Duodenal mucosa (tissue), 2 donors: ENCODE measurements around the gene TRDMT1.

Source experiments
- H3K27ac ChIP-seq: one replicate; pipeline ENCODE4 v1.7.0; 2013; ENCODE audit warnings: low read depth, low read length
- H3K27me3 ChIP-seq, 2 donors: one replicate each; pipeline ENCODE4 v1.7.0; 2013; ENCODE audit warnings: low read length in 2 of 2, control low read depth in 1 of 2; ENCODE audit not compliant: insufficient read depth in 2 of 2, control insufficient read depth in 1 of 2
- H3K36me3 ChIP-seq, 2 donors: one replicate each; pipeline ENCODE4 v1.7.0; 2013; ENCODE audit warnings: low read length in 2 of 2, control low read depth in 1 of 2; ENCODE audit not compliant: insufficient read depth in 2 of 2, control insufficient read depth in 1 of 2
- H3K4me1 ChIP-seq, 2 donors: one replicate each; pipeline ENCODE4 v1.7.0; 2013; ENCODE audit warnings: low read length in 2 of 2, control low read depth in 1 of 2; ENCODE audit not compliant: insufficient read depth in 2 of 2, control insufficient read depth in 1 of 2
- H3K4me3 ChIP-seq, 2 donors: one replicate each; pipeline ENCODE4 v1.7.0; 2013; ENCODE audit warnings: low read length in 2 of 2, low read depth in 1 of 2
- H3K9ac ChIP-seq, 2 donors: one replicate each; pipeline ENCODE4 v1.7.0; 2013; ENCODE audit warnings: low read length in 2 of 2, low read depth in 1 of 2
- H3K9me3 ChIP-seq, 2 donors: one replicate each; pipeline ENCODE4 v1.7.0; 2013; ENCODE audit warnings: low read length in 2 of 2, control low read depth in 1 of 2; ENCODE audit not compliant: control insufficient read depth in 1 of 2

TRDMT1 gene

GRCh38 chr10:17143055-17143690 lies 58.3 kb downstream of the TRDMT1 start:
- H3K27me3 ChIP-seq: no peaks in the 10 kb centered on the region
- no peaks in the 10 kb centered on the region for H3K36me3 ChIP-seq
- H3K9me3 ChIP-seq: no peaks in the 10 kb centered on the region
- H3K9ac ChIP-seq: no peak overlapping the region
- H3K27ac ChIP-seq: no peak overlapping the region
- H3K4me3 ChIP-seq: no peak overlapping the region
- peaks cover 3 to 10% of the 10 kb centered on the region in 2 donors for H3K4me1 ChIP-seq

GRCh38 chr10:17141504-17142229 lies 59.8 kb downstream of the TRDMT1 start:
- Histone ChIP-seq H3K9ac (no peak overlapping the region), H3K4me3 (no peak overlapping the region), H3K27ac (no peak overlapping the region), H3K27me3 (no peaks in the 10 kb centered on the region), H3K4me1 (peaks cover 0 to 10% of the 10 kb centered on the region in 2 donors), H3K9me3 (no peaks in the 10 kb centered on the region), H3K36me3 (no peaks in the 10 kb centered on the region)

- Histone ChIP-seq H3K4me3 (no peak overlapping the region), H3K9ac (no peak overlapping the region), H3K9me3 (no peaks in the 10 kb centered on the region), H3K27me3 (no peaks in the 10 kb centered on the region), H3K27ac (no peak overlapping the region), H3K36me3 (no peaks in the 10 kb centered on the region), H3K4me1 (peaks cover 0 to 10% of the 10 kb centered on the region in 2 donors)
Observed at GRCh38 chr10:17140386-17140761, 61.1 kb downstream of the TRDMT1 start.

GRCh38 chr10:17138460-17139042 lies 62.9 kb downstream of the TRDMT1 start:
- Histone ChIP-seq H3K4me3 (peak overlapping the region in 1 of 2 donors; percentile 48), H3K4me1 (peaks cover 0 to 4% of the 10 kb centered on the region in 2 donors), H3K9ac (no peak overlapping the region), H3K27ac (no peak overlapping the region), H3K27me3 (no peaks in the 10 kb centered on the region), H3K36me3 (no peaks in the 10 kb centered on the region), H3K9me3 (no peaks in the 10 kb centered on the region)

- no peak overlapping the region for H3K4me3 ChIP-seq
- H3K9me3 ChIP-seq: no peaks in the 10 kb centered on the region
- H3K27me3 ChIP-seq: no peaks in the 10 kb centered on the region
- H3K27ac ChIP-seq: no peak overlapping the region
- H3K9ac ChIP-seq: no peak overlapping the region
- H3K4me1 ChIP-seq: peaks cover 0 to 4% of the 10 kb centered on the region in 2 donors
- no peaks in the 10 kb centered on the region for H3K36me3 ChIP-seq
Observed at GRCh38 chr10:17134737-17135260, 66.7 kb downstream of the TRDMT1 start.

GRCh38 chr10:17134282-17134681 lies 67.2 kb downstream of the TRDMT1 start:
- Histone ChIP-seq H3K4me1 (peaks cover 0 to 4% of the 10 kb centered on the region in 2 donors), H3K36me3 (no peaks in the 10 kb centered on the region), H3K9me3 (no peaks in the 10 kb centered on the region), H3K4me3 (no peak overlapping the region), H3K9ac (no peak overlapping the region), H3K27me3 (no peaks in the 10 kb centered on the region), H3K27ac (no peak overlapping the region)

GRCh38 chr10:17129741-17130140 lies 71.7 kb downstream of the TRDMT1 start, which contains the start of gene CUBN:
TSS of gene CUBN (minus strand) at chr10:17129811. CDS start at chr10:17129765, 46 bp downstream.
- H3K27me3 ChIP-seq: no peaks in the 10 kb centered on the region
- H3K36me3 ChIP-seq: no peaks in the 10 kb centered on the region
- H3K9ac ChIP-seq: no peak within 1 kb of the TSS
- no peaks in the 10 kb centered on the region for H3K4me1 ChIP-seq
- H3K27ac ChIP-seq: no peak within 1 kb of the TSS
- H3K4me3 ChIP-seq: no peak within 1 kb of the TSS
- no peaks in the 10 kb centered on the region for H3K9me3 ChIP-seq

GRCh38 chr10:17128261-17128660 lies 73.2 kb downstream of the TRDMT1 start:
- no peak overlapping the region for H3K27ac ChIP-seq
- no peaks in the 10 kb centered on the region for H3K9me3 ChIP-seq
- H3K4me3 ChIP-seq: no peak overlapping the region

GRCh38 chr10:17126327-17126726 lies 75.1 kb downstream of the TRDMT1 start:
- H3K4me3 ChIP-seq: no peak overlapping the region
- no peaks in the 10 kb centered on the region for H3K4me1 ChIP-seq
- H3K36me3 ChIP-seq: no peaks in the 10 kb centered on the region
- no peaks in the 10 kb centered on the region for H3K27me3 ChIP-seq
- no peaks in the 10 kb centered on the region for H3K9me3 ChIP-seq
- no peak overlapping the region for H3K9ac ChIP-seq
- no peak overlapping the region for H3K27ac ChIP-seq

More at GRCh38 chr10:17128261-17128660, 73.2 kb downstream of the TRDMT1 start:
- Histone ChIP-seq H3K36me3 (no peaks in the 10 kb centered on the region), H3K27me3 (no peaks in the 10 kb centered on the region), H3K4me1 (no peaks in the 10 kb centered on the region), H3K9ac (no peak overlapping the region)
